Measurements from ENCODE around the gene RTF2.

DNA sequence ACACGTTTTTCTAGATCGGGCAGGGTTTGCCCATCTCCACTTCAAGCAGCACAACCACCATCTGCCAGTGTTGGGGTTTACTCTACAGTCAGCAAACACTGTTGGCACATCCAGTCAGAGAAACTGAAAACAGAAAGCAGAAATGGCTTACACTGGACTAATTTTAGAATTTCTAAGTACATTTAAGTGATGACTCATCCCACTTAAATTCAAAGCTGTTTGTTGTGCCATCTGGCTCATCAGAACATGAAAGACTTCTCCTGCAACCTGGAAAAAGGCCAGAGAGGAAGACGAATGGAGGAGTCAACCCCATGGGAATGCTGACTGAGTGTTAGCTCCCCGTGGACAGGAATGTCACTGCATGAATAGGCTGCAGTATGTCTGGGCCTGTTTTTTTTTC lies 86.4 kb downstream of the RTF2 start:
- TF ChIP-seq, protein P1, sequence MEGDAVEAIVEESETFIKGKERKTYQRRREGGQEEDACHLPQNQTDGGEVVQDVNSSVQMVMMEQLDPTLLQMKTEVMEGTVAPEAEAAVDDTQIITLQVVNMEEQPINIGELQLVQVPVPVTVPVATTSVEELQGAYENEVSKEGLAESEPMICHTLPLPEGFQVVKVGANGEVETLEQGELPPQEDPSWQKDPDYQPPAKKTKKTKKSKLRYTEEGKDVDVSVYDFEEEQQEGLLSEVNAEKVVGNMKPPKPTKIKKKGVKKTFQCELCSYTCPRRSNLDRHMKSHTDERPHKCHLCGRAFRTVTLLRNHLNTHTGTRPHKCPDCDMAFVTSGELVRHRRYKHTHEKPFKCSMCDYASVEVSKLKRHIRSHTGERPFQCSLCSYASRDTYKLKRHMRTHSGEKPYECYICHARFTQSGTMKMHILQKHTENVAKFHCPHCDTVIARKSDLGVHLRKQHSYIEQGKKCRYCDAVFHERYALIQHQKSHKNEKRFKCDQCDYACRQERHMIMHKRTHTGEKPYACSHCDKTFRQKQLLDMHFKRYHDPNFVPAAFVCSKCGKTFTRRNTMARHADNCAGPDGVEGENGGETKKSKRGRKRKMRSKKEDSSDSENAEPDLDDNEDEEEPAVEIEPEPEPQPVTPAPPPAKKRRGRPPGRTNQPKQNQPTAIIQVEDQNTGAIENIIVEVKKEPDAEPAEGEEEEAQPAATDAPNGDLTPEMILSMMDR (IDR thresholded peaks at IDR 0.05; ENCODE audit: insufficient read depth, low read depth, low read length) = peak; percentile 25
- TF ChIP-seq EZH2 (IDR thresholded peaks at IDR 0.05; ENCODE audit: insufficient read depth, low read length) = no peak
